ENCODE results near the gene SSH2. TPM values are rescaled to one million over a fixed set of nuclear protein-coding genes. Genes with fewer than 3 reads are reported as not detected.

SSH2 gene
- total and polyA plus RNA-seq, 9 of the 15 experiments (the other 6 are each of a cell fraction or from before 2014, with no cell fraction given) = 3.9 to 16.1 (median 10.2) TPM

DNA sequence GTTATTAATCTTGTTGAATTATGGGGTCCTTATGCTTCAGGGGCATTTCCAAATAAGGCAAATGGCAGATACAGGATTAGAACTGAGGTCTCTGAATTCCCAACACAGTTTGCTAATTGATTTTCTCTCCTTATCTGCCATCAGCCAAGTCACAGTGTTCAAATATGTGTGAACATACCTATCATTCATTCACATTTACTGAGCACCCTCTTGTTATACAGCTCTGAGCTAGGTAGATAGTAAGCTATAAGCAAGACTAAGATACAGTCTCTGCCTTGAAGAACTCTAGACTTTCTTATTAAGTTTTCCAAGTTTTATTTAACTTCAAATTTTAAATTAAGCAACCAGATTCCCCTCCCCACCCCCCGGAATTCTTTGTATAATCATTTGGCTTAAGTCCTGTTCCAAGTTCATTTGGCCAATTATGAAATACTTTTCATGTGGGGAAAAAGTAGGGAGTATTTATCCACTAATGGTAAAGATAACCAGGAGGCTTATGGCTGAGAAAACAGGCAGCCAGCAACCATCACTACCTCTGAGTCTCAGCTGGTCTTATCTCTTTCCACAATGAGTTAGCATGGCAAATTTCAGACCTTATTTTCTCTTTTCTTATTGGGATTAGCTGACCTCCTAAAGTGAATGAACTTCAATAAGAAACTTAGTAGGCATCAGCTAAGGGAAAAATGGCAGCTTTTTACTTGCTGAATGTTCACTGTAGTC lies 275.9 kb downstream of the SSH2 start (continued):
- TF ChIP-seq, protein P1, sequence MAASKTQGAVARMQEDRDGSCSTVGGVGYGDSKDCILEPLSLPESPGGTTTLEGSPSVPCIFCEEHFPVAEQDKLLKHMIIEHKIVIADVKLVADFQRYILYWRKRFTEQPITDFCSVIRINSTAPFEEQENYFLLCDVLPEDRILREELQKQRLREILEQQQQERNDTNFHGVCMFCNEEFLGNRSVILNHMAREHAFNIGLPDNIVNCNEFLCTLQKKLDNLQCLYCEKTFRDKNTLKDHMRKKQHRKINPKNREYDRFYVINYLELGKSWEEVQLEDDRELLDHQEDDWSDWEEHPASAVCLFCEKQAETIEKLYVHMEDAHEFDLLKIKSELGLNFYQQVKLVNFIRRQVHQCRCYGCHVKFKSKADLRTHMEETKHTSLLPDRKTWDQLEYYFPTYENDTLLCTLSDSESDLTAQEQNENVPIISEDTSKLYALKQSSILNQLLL (CRISPR knock-in tag; IDR thresholded peaks at IDR 0.05; ENCODE audit: borderline replicate concordance) = no peak
- TF ChIP-seq ZZZ3 (IDR thresholded peaks at IDR 0.05) (no peak), ILF3 (IDR thresholded peaks at IDR 0.05; ENCODE audit: borderline replicate concordance) (no peak), MYBL2 (IDR thresholded peaks at IDR 0.05; ENCODE audit: low read depth) (no peak), MYBL2 (CRISPR knock-in tag; IDR thresholded peaks at IDR 0.05; ENCODE audit: borderline replicate concordance) (no peak), HDAC3 (IDR thresholded peaks at IDR 0.05; ENCODE audit: borderline replicate concordance, partially characterized antibody) (no peak), RFX1 (IDR thresholded peaks at IDR 0.05) (no peak), HIVEP1 (CRISPR knock-in tag; IDR thresholded peaks at IDR 0.05) (no peak), RCOR1 (IDR thresholded peaks at IDR 0.05; ENCODE audit: borderline replicate concordance in 1 of 2, low read depth in 2 of 2, low read length in 2 of 2) (peak in 1 of 2 experiments; percentile 81; a peak in 3 of 4 replicates), PHB2 (IDR thresholded peaks at IDR 0.05; ENCODE audit: low read depth) (no peak), CTBP1 (IDR thresholded peaks at IDR 0.05; ENCODE audit: borderline replicate concordance) (peak; percentile 22; the same call in 1 of the 2 replicates), NRF1 (conservative IDR thresholded peaks at IDR 0.05 in 1 of 2, IDR thresholded peaks at IDR 0.05 in 1 of 2) (no peak), BRD4 (IDR thresholded peaks at IDR 0.05) (0 out of 2 replicates have a peak, but pooled peaks have one; percentile 33), GTF2E2 (tag; IDR thresholded peaks at IDR 0.05) (no peak)
- TF ChIP-seq, protein P2, sequence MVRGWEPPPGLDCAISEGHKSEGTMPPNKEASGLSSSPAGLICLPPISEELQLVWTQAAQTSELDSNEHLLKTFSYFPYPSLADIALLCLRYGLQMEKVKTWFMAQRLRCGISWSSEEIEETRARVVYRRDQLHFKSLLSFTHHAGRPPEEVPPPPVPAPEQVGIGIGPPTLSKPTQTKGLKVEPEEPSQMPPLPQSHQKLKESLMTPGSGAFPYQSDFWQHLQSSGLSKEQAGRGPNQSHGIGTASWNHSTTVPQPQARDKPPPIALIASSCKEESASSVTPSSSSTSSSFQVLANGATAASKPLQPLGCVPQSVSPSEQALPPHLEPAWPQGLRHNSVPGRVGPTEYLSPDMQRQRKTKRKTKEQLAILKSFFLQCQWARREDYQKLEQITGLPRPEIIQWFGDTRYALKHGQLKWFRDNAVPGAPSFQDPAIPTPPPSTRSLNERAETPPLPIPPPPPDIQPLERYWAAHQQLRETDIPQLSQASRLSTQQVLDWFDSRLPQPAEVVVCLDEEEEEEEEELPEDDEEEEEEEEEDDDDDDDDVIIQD (CRISPR knock-in tag; IDR thresholded peaks at IDR 0.05) = no peak
- TF ChIP-seq, protein P3, sequence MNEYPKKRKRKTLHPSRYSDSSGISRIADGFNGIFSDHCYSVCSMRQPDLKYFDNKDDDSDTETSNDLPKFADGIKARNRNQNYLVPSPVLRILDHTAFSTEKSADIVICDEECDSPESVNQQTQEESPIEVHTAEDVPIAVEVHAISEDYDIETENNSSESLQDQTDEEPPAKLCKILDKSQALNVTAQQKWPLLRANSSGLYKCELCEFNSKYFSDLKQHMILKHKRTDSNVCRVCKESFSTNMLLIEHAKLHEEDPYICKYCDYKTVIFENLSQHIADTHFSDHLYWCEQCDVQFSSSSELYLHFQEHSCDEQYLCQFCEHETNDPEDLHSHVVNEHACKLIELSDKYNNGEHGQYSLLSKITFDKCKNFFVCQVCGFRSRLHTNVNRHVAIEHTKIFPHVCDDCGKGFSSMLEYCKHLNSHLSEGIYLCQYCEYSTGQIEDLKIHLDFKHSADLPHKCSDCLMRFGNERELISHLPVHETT (CRISPR knock-in tag; conservative IDR thresholded peaks at IDR 0.05 in 1 of 2, IDR thresholded peaks at IDR 0.05 in 1 of 2) = no peak
- TF ChIP-seq, protein P4, sequence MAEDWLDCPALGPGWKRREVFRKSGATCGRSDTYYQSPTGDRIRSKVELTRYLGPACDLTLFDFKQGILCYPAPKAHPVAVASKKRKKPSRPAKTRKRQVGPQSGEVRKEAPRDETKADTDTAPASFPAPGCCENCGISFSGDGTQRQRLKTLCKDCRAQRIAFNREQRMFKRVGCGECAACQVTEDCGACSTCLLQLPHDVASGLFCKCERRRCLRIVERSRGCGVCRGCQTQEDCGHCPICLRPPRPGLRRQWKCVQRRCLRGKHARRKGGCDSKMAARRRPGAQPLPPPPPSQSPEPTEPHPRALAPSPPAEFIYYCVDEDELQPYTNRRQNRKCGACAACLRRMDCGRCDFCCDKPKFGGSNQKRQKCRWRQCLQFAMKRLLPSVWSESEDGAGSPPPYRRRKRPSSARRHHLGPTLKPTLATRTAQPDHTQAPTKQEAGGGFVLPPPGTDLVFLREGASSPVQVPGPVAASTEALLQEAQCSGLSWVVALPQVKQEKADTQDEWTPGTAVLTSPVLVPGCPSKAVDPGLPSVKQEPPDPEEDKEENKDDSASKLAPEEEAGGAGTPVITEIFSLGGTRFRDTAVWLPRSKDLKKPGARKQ (CRISPR knock-in tag; IDR thresholded peaks at IDR 0.05) = no peak
- TF ChIP-seq, protein P5, sequence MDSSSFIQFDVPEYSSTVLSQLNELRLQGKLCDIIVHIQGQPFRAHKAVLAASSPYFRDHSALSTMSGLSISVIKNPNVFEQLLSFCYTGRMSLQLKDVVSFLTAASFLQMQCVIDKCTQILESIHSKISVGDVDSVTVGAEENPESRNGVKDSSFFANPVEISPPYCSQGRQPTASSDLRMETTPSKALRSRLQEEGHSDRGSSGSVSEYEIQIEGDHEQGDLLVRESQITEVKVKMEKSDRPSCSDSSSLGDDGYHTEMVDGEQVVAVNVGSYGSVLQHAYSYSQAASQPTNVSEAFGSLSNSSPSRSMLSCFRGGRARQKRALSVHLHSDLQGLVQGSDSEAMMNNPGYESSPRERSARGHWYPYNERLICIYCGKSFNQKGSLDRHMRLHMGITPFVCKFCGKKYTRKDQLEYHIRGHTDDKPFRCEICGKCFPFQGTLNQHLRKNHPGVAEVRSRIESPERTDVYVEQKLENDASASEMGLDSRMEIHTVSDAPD (CRISPR knock-in tag; IDR thresholded peaks at IDR 0.05) = no peak
- TF ChIP-seq, protein P6, sequence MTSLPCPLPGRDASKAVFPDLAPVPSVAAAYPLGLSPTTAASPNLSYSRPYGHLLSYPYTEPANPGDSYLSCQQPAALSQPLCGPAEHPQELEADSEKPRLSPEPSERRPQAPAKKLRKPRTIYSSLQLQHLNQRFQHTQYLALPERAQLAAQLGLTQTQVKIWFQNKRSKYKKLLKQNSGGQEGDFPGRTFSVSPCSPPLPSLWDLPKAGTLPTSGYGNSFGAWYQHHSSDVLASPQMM (CRISPR knock-in tag; IDR thresholded peaks at IDR 0.05) = no peak
